ENCODE measurements around the gene RAPGEF6.
"Not testable (repeated sequence)": the region's sequence is repeated elsewhere in the genome, so short reads cannot be mapped to it uniquely, and the experiment has no call there.

Gene RAPGEF6

GRCh38 chr5:131491749-131492148 is 143.3 kb downstream of the RAPGEF6 start:
- no peak for DNase-seq

GRCh38 chr5:131488463-131488862 is 146.6 kb downstream of the RAPGEF6 start:
- DNase-seq, result no peak

GRCh38 chr5:131487371-131487770 is 147.7 kb downstream of the RAPGEF6 start:
- not testable (repeated sequence) for DNase-seq

DNA sequence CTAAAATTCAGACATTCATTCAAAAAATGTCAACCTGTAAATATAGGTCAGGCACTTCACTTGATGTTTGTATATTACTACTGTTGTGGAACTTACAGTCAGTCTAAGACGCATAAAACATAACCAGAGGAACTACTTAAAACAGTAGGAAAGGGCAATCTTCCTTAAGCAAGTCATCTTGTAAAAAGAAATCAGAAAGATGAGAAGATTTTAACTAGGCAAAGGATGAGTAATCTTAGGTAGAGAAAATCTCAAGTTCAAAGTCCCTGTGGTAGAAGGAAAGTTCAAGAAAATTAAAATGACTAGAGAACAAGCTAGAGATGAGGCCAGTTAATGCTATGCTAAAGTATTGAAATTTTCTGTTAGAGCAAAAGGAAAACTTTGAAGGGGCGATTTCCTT is 152.4 kb downstream of the RAPGEF6 start:
- DNase-seq, result no peak

DNA sequence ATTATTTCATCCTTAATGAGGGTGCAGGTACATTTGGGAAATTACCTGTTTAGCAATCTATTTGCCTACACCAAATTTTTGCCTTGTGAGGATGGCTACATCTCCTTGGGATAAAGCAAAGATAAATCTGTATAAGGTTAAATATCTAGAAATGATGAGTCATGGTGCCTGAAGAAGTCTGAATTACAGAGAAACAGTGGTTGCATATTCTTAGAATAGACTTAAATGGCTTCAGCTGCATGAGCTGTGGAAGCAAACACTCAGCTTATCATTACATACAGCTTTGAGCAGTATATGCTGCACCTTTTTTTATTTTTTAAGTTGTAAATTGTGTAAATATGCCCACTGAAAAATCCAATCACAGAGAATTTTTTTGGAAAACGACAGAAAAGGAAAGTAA is 153.5 kb downstream of the RAPGEF6 start:
- no peak for DNase-seq

GRCh38 chr5:131475541-131475941 is 159.5 kb downstream of the RAPGEF6 start:
- DNase-seq, result no peak

DNA sequence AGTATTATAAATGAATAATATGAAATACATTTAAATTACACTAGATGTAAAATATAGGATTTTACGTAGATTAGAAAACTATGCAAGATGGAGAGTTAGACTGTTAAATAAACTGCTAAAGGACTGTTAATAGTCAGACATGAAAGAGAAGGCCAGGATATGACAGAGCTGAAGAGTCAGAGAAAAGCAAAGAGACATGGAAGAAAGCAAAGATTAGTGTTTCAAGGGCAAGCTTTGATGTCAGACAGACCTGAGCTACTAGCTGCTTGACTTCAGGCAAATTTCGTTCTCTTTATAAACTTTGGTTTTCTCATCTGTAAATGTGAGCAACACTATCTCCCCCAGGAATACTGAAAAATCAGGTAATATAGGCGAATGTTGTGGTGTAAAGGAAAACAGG is 161.3 kb downstream of the RAPGEF6 start:
- DNase-seq, result no peak

- no peak for DNase-seq
Measured at GRCh38 chr5:131466171-131466766, 168.8 kb downstream of the RAPGEF6 start.

- no peak for DNase-seq
Measured at GRCh38 chr5:131463656-131464055, 171.4 kb downstream of the RAPGEF6 start.

DNA sequence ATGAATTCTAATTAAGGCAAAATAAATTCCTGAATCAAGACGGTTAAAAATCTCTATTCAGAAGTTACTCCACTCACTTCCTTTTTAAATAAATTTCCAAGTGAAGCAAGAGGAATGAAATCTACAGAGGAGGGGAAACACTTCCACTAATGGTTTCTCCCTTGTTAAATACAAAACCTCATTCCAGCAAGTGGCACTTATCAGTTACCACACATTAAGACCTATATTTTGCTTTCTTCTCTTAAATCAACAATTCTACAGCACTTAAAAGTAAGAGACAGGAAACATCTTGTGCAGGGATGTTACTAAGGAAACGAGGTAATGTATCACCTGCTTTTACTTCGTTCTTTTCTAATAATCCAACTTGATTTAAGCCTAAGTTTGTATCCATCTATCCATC is 172.6 kb downstream of the RAPGEF6 start:
- no peak for DNase-seq

DNA sequence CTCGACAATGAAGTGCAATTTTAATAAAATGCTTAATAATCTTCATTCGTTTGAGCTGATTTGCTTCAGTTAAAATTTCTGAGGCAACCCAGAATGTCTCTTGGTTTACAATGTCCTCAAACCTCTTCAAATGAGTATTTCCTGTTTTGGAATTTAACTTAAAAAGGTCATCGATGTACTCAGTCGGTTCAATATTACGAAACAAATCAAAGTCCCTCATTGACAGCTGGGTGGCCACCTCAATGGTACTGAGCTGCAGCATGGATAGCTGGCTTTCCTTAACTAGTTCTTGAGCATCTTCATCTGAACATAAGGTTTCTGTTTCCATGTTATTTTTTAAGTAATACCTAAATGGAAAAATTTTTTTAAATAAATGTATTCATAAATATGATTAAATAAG is 173.3 kb downstream of the RAPGEF6 start:
- DNase-seq, result no peak

GRCh38 chr5:131460867-131461572 is 174.0 kb downstream of the RAPGEF6 start:
- DNase-seq, result no peak

DNA sequence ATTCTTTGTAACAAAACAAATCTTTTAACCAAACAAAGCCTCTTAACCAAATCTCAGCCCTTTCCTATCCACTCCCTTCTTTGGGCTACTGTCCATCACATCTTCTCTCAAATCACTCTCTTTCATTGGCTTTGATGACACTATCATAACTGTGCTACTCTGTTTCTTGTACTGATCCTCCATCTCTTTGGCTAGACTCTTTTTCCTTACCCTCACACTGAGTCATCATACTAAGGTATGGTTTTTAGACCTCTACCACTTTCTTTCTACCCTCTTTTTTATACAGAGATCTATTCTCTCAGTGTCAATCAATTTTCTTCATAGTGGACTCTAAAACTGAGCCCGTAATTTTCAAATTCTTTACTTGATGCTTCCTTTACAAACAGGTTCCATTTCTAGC is 174.9 kb downstream of the RAPGEF6 start:
- DNase-seq, result no peak

DNA sequence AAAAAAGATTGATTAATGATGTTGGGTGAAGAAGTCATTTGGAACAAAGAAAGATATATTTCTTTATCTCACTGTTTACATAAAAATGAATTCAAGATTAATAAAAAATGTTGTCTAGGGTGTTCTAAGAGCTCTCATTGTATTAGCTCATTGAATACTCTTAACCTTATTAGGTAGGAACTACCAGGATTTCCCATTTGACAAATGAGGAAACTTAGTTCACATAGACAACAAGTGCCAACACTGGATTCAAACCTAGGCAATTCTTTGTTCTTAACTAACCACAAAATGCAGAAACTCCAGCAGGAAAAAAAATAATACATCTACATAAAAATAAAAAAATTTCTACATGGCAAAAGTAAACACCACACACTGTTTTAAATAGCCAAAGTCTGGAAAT is 175.8 kb downstream of the RAPGEF6 start:
- DNase-seq, result no peak

GRCh38 chr5:131457193-131457592 is 177.8 kb downstream of the RAPGEF6 start:
- DNase-seq, result no peak

DNA sequence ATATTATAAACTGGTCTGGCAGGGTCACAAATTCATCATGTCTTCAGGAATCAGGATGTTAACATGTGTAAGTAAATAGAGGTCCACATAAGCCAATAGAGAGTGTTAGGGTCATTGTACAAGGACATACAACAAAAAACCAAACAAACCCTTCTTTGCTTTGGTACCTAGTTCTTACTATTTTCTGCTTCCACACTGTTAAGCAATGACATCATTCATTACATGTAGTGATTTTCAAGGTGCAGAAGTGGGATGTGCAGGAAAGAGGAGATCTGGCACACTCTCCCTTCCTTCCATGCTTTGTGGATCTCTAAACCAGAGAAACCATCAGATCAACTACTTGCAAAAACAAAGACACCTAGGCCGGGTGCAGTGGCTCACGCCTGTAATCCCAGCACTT is 184.1 kb downstream of the RAPGEF6 start:
- DNase-seq, result no peak

- no peak for DNase-seq
Measured at GRCh38 chr5:131441184-131441583, 193.8 kb downstream of the RAPGEF6 start.

GRCh38 chr5:131436081-131436480 is 198.9 kb downstream of the RAPGEF6 start:
- no peak for DNase-seq

DNA sequence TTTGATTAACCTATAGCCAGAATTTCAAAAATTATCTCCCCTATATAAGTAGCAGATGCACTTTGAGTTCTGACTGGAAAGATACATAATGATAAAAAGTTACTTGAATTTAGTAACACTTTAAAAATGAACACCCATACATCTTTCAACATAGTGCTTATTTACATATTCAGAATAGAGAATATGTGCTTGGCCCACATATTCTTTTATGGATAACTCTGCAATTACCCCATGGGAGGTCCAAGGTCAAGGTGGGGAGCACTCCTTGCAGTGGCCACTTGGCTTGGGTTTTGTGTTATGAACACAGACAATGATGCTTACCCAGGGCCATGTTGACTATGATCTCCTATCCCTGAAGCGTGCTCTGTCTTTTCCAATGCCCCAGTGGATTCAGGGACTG is 201.9 kb downstream of the RAPGEF6 start:
- no peak for DNase-seq

- no peak for DNase-seq
Measured at GRCh38 chr5:131431794-131432193, 203.2 kb downstream of the RAPGEF6 start.

DNA sequence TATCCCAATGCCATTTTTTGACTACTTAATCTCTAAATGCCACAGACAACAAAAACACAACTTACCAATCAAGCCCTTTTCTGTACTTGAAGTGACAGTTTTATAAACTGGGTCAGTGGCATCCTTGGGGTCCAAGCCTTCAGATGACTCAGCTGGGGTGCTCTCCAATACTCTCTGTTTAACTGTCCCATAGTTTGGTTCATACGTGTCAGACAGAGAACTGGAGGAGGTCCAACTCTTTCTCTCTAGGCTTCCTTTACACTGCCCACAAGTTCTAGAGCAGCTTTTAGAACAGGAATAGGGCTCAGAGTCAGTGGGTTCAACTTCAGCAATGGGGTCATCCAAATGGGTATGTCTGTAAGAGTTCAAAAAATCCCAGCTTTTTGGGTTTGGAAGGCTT is 204.2 kb downstream of the RAPGEF6 start:
- no peak for DNase-seq

DNA sequence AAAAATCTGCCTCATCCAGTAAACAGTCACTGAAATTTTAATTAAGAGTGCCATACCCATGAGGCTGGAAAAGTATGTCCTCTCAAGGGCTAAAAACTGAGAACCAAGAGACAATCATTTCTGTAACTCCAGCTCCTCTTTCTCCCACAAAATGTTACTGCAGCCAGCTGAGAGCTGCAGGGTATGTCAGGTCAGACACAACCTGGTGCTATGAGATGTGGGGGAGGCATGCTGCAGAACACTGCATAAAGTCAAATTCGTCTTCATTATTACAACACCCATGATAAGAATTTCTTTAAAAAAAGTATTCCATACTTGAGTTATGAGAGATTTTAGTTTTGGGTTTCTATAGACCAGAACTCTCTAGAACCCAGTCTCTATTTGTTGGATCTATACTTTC is 209.0 kb downstream of the RAPGEF6 start:
- no peak for DNase-seq

- DNase-seq, result no peak
Measured at GRCh38 chr5:131423056-131423455, 212.0 kb downstream of the RAPGEF6 start.

GRCh38 chr5:131419877-131420276 is 215.2 kb downstream of the RAPGEF6 start:
- no peak for DNase-seq

- DNase-seq, result no peak
Measured at GRCh38 chr5:131418846-131419245, 216.2 kb downstream of the RAPGEF6 start.
